HFF-Myc (cell line): ENCODE data around the gene NPDC1.

Experiments used
- DNase-seq: peaks from one replicate; pipeline ENCODE4 v3.0.0-alpha.2; 2011; ENCODE audit warnings: low read depth; ENCODE audit errors: extremely low read depth
- H3K4me3 ChIP-seq: replicated peaks from 2 replicates; pipeline ENCODE4 v1.5.1; 2011; ENCODE audit warnings: low read depth, mild to moderate bottlenecking, control low read depth, low read length
- TF ChIP-seq, protein P1 (sequence below): IDR thresholded peaks from 2 replicates; pipeline ENCODE4 v1.5.1; 2012; ENCODE audit warnings: mild to moderate bottlenecking, low read depth, low read length, control low read depth; ENCODE audit errors: missing control alignments

The NPDC1 gene

DNA sequence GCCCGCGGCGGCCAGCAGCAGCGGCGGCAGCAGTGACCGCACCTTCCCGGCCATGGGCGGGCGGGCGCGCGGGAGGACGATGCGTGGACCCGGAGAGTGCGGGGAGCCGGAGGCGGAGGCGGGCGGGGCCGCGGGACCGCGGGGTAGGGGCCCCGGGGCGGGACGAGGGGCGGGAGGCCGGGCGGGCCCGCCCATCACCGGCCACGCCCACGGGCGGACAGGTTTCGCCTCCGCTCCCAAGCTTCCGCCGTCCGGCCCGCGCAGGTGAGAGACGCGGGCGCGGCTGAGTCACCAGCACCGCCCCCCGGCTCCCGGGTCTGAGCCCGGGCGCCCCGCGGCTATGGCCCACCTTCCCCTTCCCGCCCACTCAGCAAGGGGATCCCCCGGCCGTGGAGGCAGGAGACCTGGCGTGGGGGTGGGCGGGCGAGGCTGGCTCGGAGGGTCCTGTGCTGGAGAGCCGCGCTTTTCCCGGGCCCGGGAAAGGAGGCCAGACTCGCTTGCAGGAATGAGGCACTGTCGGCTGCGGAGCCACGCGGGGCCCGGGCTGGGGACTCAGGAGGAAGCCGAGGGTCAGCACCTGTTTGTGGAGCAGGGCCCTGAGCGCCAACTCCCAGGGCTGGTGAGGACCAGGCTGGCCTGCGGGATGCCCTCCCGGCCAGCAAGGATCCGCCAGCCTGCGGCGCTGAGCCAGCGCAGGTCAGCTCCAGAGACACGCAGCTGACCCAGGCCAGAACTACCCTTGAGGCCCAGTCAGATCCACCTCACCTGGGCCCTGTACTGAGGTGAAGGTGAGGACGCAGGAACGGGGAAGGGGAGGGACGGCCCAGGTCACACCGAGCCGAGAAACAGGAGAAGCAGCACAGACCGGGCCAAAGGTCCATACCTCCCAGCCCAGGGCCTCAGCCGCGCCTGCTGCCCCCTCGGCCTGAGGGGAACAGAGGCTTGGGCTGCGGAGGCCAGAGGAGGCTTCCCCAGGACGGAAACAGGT lies 8.3 kb upstream of the NPDC1 start, which contains the start of gene ENTPD2:
ENTPD2 (minus strand) TSS at position 118 of the 988 bp plus-strand sequence; CDS start at position 54, 64 bp downstream.
- DNase-seq: no peak
- no peak within 1 kb of the TSS for H3K4me3 ChIP-seq
- TF ChIP-seq, protein P1, sequence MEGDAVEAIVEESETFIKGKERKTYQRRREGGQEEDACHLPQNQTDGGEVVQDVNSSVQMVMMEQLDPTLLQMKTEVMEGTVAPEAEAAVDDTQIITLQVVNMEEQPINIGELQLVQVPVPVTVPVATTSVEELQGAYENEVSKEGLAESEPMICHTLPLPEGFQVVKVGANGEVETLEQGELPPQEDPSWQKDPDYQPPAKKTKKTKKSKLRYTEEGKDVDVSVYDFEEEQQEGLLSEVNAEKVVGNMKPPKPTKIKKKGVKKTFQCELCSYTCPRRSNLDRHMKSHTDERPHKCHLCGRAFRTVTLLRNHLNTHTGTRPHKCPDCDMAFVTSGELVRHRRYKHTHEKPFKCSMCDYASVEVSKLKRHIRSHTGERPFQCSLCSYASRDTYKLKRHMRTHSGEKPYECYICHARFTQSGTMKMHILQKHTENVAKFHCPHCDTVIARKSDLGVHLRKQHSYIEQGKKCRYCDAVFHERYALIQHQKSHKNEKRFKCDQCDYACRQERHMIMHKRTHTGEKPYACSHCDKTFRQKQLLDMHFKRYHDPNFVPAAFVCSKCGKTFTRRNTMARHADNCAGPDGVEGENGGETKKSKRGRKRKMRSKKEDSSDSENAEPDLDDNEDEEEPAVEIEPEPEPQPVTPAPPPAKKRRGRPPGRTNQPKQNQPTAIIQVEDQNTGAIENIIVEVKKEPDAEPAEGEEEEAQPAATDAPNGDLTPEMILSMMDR: no peak

DNA sequence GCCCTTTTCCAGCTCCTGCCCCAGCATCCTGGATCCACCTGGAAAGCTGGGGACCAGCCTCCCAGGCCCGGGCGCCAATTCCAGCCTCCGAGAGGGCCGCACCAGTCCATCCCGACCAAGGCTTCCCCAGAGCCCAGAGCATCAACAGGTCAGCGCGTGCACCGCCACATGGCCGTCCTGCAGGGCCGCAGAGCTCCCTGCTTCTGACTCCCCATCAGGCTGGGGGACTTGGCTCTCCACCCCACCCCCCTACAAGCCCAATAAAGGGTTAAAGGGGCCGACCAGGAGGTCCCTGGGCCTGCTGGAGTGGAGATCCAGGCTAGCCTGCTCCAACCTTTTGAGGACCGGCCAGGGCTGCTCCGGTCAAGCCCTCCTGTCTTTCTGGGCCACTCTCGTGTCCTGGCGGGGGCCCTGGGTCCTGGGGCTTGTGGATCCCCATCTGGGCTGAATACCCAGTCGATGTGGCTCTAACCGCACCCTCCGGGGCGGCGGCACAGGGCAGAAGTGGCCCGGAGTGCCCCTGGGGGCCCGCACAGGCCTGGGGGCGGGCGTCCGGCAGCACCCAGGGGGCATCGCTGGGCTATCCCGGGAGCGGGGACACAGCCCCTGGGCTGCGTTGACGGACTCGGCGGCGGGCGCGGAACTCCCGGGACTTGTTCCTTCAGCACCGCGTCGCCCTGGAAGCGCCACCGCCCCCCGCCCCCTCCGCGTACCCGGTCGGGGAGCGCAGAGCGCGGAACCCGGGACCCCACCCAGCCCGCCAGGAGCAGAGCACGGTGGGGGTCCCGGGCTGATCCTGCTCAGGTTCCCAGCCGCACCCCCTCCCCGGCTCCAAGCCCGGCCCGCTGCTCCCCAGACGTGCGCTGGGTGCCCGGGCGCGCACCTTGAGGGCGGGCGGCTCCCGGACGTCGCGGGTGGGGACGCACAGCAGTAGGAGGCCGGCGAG lies 7.3 kb upstream of the NPDC1 start:
- no peak overlapping the region for H3K4me3 ChIP-seq
- DNase-seq: no peak
- TF ChIP-seq, protein P1: no peak

DNA sequence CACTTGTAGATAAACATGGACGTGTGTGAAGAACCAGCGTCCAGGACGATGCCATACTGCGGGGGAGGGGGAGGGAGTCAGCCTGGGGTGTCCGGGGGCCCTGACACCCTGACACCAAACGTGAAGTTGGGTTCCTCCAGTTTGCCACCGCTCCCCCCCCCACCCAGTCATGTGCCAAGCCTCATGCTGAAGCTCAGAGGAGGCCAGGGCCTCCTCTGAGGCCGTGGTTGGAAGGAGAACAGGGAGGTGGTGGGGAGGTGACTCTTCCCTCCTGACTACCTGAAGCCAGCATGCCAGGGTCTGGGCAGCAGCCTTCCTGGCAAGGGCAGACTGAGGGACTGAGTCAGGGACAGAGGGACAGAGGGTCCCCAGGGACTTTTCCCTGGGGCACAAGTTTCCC lies 6.3 kb upstream of the NPDC1 start:
- no peak overlapping the region for H3K4me3 ChIP-seq
- TF ChIP-seq, protein P1: no peak
- DNase-seq: no peak

DNA sequence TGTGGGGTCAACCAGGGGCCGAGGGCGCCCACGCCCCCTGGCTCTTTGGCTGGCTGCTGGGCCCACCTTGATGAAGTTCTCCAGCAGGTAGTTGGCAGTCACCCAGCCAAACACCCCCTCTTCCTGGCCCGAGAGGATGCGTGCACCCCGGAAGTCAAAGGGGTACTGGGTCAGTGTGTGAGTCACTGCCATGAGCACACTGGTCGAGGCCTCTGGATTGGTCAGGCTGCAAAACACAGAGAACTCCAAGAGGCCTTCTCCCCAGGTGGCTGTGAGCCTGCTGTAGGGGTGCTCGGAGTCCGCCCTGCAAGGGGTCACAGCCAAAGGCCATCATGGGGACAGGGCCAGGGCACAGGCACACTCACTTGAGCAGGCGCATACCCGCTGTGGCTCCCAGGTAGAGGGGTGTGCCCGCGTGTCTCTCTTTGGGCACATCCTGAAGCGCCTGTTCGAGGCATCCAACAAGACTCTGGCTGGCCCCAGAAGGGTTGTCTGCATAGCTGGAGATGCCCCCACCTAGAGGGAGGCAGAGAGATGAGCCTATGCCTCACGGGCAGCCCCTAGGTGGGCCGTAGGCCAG lies 5.3 kb upstream of the NPDC1 start:
- TF ChIP-seq, protein P1: no peak

DNA sequence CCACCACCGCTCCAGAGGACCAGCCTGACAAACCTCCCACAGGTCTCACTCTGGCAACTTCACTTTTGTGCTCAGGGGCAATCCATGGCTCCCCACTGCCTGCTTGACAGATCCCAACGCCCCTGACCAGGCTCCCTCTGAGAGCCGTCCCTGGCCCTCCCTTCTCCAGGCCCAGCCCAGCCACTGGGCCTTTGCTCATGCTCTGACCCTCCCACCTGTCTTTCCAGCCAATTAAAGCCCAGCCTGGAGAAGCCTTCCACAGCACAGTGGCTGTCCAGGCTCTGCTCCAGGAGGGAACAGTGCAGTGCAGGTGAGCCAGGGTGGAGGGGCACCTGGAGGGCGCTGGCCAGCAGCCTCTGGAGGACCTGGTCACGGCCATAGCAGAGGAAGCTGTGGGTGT lies 4.6 kb upstream of the NPDC1 start:
- TF ChIP-seq, protein P1: no peak
- H3K4me3 ChIP-seq: no peak overlapping the region
- DNase-seq: no peak

More for the DNA sequence above, 5.3 kb upstream of the NPDC1 start:
- DNase-seq: no peak
- H3K4me3 ChIP-seq: no peak overlapping the region
